GM12891 (cell line): Measurements from ENCODE around the gene RASIP1.

Experiments
- POLR2A ChIP-seq: IDR thresholded peaks from 2 replicates; pipeline ENCODE4 v1.6.1; 2011; ENCODE audit warnings: low read depth, low read length, control low read depth
- POLR2AphosphoS5 ChIP-seq: IDR thresholded peaks from 2 replicates; pipeline ENCODE4 v1.6.1; 2011; ENCODE audit warnings: low read depth, low read length, control low read depth
- TAF1 ChIP-seq: IDR thresholded peaks from 2 replicates; pipeline ENCODE4 v1.6.1; 2011; ENCODE audit warnings: low read depth, low read length, control low read depth

DNA sequence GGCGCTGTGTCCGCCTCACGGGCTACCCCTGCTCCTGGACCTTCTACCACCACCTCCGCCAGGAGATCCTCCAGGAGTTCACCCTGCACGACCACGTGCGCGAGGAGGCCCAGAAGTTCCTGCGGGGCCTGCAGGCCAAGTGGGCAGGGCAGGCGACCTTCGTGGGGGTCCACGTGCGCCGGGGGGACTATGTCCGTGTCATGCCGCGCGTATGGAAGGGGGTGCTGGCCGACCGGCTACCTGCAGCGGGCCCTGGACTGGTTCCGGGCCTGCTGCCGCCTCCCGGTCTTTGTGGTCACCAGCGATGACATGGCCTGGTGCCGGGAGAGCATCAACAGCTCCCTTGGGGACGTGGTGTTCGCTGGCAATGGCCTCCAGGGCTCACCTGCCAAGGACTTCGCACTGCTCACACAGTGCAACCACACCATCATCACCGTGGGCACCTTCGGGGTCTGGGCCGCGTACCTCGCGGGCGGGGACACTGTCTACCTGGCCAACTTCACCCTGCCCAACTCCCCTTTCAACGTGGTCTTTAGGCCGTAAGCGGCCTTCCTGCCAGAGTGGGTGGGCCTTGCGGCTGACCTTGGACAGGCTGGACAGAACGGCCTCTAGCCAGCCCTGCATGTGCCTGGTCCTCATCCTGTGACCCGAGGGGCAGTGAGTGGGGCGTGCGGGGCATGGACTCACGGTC is 59.8 kb downstream of the RASIP1 start:
- TF ChIP-seq POLR2AphosphoS5 = no peak
- no peak for TF ChIP-seq TAF1
- no peak for TF ChIP-seq POLR2A
